WTC11 (cell line): ENCODE results near the gene ANKRD62. TPM values are rescaled to one million over a fixed set of nuclear protein-coding genes. Genes with fewer than 3 reads are reported as not detected.

Experiments
- ATAC-seq: fragments of 200-7000 bp; cut with Tn5 transposase; 2 replicates; pipeline ENCODE4 v1.10.0; 2021; ENCODE audit warnings: mild to moderate bottlenecking, moderate library complexity
- CTCF ChIA-PET: fragments of 300-600 bp; sonication (Branson Sonifier 250); formaldehyde crosslinking; loops from one replicate; lab custom pipeline; 2021; ENCODE audit warnings: antibody characterized with exemption; lab: Charles Lee
- POLR2A ChIA-PET: fragments of 350-600 bp; sonication (Branson Sonifier 250); formaldehyde crosslinking; loops from one replicate; lab custom pipeline; 2021; ENCODE audit warnings: antibody characterized with exemption; lab: Charles Lee
- DNase-seq: peaks from one replicate; pipeline ENCODE4 v3.0.0; 2021; ENCODE audit warnings: low spot score
- H3K27ac Mint-ChIP-seq: 2 replicates; pipeline ENCODE4 v1.8.0; 2021; ENCODE audit warnings: mixed read lengths
- H3K27me3 Mint-ChIP-seq: 2 replicates; pipeline ENCODE4 v1.8.0; 2021; ENCODE audit warnings: low read depth, mild to moderate bottlenecking, moderate library complexity, mixed read lengths
- H3K36me3 Mint-ChIP-seq: 2 replicates; pipeline ENCODE4 v1.8.0; 2021; ENCODE audit warnings: mixed read lengths
- H3K4me1 Mint-ChIP-seq: 2 replicates; pipeline ENCODE4 v1.8.0; 2022; ENCODE audit warnings: mixed read lengths
- H3K4me3 Mint-ChIP-seq: 2 replicates; pipeline ENCODE4 v1.8.0; 2021; ENCODE audit warnings: mild to moderate bottlenecking, moderate library complexity, mixed read lengths
- H3K9me3 Mint-ChIP-seq: 2 replicates; pipeline ENCODE4 v1.8.0; 2021; ENCODE audit warnings: mixed read lengths
- CREB1 ChIP-seq: sonication (generic); formaldehyde crosslinking; IDR thresholded peaks from 2 replicates; pipeline ENCODE4 v1.8.0; 2023; ENCODE audit warnings: mild to moderate bottlenecking, missing genetic modification reagents
- CREM ChIP-seq: sonication (generic); formaldehyde crosslinking; IDR thresholded peaks from 2 replicates; pipeline ENCODE4 v1.8.1; 2022; ENCODE audit warnings: mild to moderate bottlenecking, missing genetic modification reagents, moderate library complexity
- HMGA2 ChIP-seq: fragments of 250-450 bp; sonication (Bioruptor Pico); IDR thresholded peaks from 2 replicates; pipeline ENCODE4 v1.4.0; 2021; ENCODE audit warnings: mild to moderate bottlenecking, moderate library complexity
- KAT7 ChIP-seq: sonication (generic); formaldehyde crosslinking; IDR thresholded peaks from 2 replicates; pipeline ENCODE4 v1.8.1; 2023; ENCODE audit warnings: missing genetic modification reagents, mild to moderate bottlenecking, borderline replicate concordance
- MXD4 ChIP-seq: fragments of 250-450 bp; sonication (Bioruptor Pico); IDR thresholded peaks from 2 replicates; pipeline ENCODE4 v1.8.0; 2021; ENCODE audit warnings: mild to moderate bottlenecking, moderate library complexity, borderline replicate concordance
- NFATC4 ChIP-seq: fragments of 250-450 bp; sonication (Bioruptor Pico); IDR thresholded peaks from 2 replicates; pipeline ENCODE4 v1.9.0; 2021; ENCODE audit warnings: mild to moderate bottlenecking
- TEAD1 ChIP-seq: sonication (generic); formaldehyde crosslinking; IDR thresholded peaks from 2 replicates; pipeline ENCODE4 v1.8.0; 2022; ENCODE audit warnings: mild to moderate bottlenecking, missing genetic modification reagents
- ZNF219 ChIP-seq: sonication (generic); formaldehyde crosslinking; IDR thresholded peaks from 2 replicates; pipeline ENCODE4 v1.8.0; 2023; ENCODE audit warnings: missing genetic modification reagents, mild to moderate bottlenecking, borderline replicate concordance
- ZNF396 ChIP-seq: fragments of 250-450 bp; sonication (Bioruptor Pico); IDR thresholded peaks from 2 replicates; pipeline ENCODE4 v1.8.0; 2021; ENCODE audit warnings: mild to moderate bottlenecking, moderate library complexity, borderline replicate concordance
- ZNF416 ChIP-seq: fragments of 250-450 bp; sonication (Bioruptor Pico); IDR thresholded peaks from 2 replicates; pipeline ENCODE4 v1.9.0; 2021; ENCODE audit warnings: mild to moderate bottlenecking, inconsistent platforms
- total RNA-seq: library from RNA; stranded (reverse); gene quantifications from 3 replicates; pipeline ENCODE4 v1.2.3, GENCODE V29; 2021
- TF ChIP-seq, protein P1 (sequence below): sonication (generic); formaldehyde crosslinking; IDR thresholded peaks from 2 replicates; pipeline ENCODE4 v1.8.1; 2022; ENCODE audit warnings: mild to moderate bottlenecking, missing genetic modification reagents, moderate library complexity, borderline replicate concordance
- TF ChIP-seq, protein P2 (sequence below): fragments of 250-450 bp; sonication (Bioruptor Pico); IDR thresholded peaks from 2 replicates; pipeline ENCODE4 v1.9.0; 2021; ENCODE audit warnings: mild to moderate bottlenecking, borderline replicate concordance
- TF ChIP-seq, protein P3 (sequence below): fragments of 250-450 bp; sonication (Bioruptor Pico); IDR thresholded peaks from 2 replicates; pipeline ENCODE4 v1.9.0; 2021; ENCODE audit warnings: mild to moderate bottlenecking
- TF ChIP-seq, protein P4 (sequence below): sonication (generic); formaldehyde crosslinking; conservative IDR thresholded peaks from 2 replicates; pipeline ENCODE4 v1.8.1; 2022; ENCODE audit warnings: mild to moderate bottlenecking, missing genetic modification reagents
- TF ChIP-seq, protein P5 (sequence below): sonication (generic); formaldehyde crosslinking; IDR thresholded peaks from 2 replicates; pipeline ENCODE4 v1.8.1; 2023; ENCODE audit warnings: mild to moderate bottlenecking, missing genetic modification reagents, moderate library complexity
- TF ChIP-seq, protein P6 (sequence below): fragments of 250-450 bp; sonication (Bioruptor Pico); IDR thresholded peaks from 2 replicates; pipeline ENCODE4 v1.9.0; 2021; ENCODE audit warnings: mild to moderate bottlenecking
- TF ChIP-seq, protein P7 (sequence below): fragments of 250-450 bp; sonication (Bioruptor Pico); IDR thresholded peaks from 2 replicates; pipeline ENCODE4 v1.8.0; 2021; ENCODE audit warnings: mild to moderate bottlenecking

Gene ANKRD62
- total RNA-seq, 1 experiment from 2014 or later, result not detected

DNA sequence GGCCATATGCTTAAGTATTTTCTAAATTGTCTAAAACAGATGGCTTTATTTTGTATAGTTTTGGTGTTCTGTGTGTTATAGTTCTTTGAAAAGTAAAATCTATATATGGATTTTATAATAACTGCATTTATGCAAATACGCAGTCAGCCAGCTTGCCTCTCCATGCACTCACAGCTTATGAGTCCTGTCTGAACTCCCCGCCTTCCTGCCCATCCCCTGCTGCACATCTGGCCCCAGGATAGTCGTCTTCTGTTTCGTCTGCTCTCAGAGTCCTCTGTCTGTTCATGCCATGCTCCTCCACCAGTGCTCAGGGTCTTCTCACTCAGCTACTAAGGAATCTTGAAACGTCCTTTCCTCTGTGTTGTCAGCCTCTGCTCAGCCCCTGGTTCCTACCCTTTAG is 28.2 kb upstream of the ANKRD62 start:
- no peaks in the 10 kb centered on the region for H3K27me3 Mint-ChIP-seq
- ATAC-seq, result no peak
- CTCF ChIA-PET, result interaction anchor here (0.6 to 1.0 kb wide), 2 partner anchors 8 to 414 kb away, joined by 3 read pairs; no protein-coding TSS in a partner anchor
- no peaks in the 10 kb centered on the region for H3K4me1 Mint-ChIP-seq
- H3K27ac Mint-ChIP-seq, result no peak overlapping the region
- no peaks in the 10 kb centered on the region for H3K36me3 Mint-ChIP-seq
- no peaks in the 10 kb centered on the region for H3K9me3 Mint-ChIP-seq
- POLR2A ChIA-PET, result no interaction called here
- TF ChIP-seq, protein P1, sequence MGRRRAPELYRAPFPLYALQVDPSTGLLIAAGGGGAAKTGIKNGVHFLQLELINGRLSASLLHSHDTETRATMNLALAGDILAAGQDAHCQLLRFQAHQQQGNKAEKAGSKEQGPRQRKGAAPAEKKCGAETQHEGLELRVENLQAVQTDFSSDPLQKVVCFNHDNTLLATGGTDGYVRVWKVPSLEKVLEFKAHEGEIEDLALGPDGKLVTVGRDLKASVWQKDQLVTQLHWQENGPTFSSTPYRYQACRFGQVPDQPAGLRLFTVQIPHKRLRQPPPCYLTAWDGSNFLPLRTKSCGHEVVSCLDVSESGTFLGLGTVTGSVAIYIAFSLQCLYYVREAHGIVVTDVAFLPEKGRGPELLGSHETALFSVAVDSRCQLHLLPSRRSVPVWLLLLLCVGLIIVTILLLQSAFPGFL (CRISPR knock-in tag), result no peak
- TF ChIP-seq NFATC4 (CRISPR knock-in tag), result no peak
- TF ChIP-seq, protein P2, sequence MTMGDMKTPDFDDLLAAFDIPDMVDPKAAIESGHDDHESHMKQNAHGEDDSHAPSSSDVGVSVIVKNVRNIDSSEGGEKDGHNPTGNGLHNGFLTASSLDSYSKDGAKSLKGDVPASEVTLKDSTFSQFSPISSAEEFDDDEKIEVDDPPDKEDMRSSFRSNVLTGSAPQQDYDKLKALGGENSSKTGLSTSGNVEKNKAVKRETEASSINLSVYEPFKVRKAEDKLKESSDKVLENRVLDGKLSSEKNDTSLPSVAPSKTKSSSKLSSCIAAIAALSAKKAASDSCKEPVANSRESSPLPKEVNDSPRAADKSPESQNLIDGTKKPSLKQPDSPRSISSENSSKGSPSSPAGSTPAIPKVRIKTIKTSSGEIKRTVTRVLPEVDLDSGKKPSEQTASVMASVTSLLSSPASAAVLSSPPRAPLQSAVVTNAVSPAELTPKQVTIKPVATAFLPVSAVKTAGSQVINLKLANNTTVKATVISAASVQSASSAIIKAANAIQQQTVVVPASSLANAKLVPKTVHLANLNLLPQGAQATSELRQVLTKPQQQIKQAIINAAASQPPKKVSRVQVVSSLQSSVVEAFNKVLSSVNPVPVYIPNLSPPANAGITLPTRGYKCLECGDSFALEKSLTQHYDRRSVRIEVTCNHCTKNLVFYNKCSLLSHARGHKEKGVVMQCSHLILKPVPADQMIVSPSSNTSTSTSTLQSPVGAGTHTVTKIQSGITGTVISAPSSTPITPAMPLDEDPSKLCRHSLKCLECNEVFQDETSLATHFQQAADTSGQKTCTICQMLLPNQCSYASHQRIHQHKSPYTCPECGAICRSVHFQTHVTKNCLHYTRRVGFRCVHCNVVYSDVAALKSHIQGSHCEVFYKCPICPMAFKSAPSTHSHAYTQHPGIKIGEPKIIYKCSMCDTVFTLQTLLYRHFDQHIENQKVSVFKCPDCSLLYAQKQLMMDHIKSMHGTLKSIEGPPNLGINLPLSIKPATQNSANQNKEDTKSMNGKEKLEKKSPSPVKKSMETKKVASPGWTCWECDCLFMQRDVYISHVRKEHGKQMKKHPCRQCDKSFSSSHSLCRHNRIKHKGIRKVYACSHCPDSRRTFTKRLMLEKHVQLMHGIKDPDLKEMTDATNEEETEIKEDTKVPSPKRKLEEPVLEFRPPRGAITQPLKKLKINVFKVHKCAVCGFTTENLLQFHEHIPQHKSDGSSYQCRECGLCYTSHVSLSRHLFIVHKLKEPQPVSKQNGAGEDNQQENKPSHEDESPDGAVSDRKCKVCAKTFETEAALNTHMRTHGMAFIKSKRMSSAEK (CRISPR knock-in tag), result no peak
- no peak for TF ChIP-seq CREB1 (CRISPR knock-in tag)
- TF ChIP-seq, protein P3, sequence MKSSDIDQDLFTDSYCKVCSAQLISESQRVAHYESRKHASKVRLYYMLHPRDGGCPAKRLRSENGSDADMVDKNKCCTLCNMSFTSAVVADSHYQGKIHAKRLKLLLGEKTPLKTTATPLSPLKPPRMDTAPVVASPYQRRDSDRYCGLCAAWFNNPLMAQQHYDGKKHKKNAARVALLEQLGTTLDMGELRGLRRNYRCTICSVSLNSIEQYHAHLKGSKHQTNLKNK (CRISPR knock-in tag), result no peak
- no peak for TF ChIP-seq KAT7
- TF ChIP-seq, protein P4, sequence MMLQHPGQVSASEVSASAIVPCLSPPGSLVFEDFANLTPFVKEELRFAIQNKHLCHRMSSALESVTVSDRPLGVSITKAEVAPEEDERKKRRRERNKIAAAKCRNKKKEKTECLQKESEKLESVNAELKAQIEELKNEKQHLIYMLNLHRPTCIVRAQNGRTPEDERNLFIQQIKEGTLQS (CRISPR knock-in tag), result no peak
- TF ChIP-seq CREM (CRISPR knock-in tag), result no peak
- H3K4me3 Mint-ChIP-seq, result no peak overlapping the region
- DNase-seq, result no peak

DNA sequence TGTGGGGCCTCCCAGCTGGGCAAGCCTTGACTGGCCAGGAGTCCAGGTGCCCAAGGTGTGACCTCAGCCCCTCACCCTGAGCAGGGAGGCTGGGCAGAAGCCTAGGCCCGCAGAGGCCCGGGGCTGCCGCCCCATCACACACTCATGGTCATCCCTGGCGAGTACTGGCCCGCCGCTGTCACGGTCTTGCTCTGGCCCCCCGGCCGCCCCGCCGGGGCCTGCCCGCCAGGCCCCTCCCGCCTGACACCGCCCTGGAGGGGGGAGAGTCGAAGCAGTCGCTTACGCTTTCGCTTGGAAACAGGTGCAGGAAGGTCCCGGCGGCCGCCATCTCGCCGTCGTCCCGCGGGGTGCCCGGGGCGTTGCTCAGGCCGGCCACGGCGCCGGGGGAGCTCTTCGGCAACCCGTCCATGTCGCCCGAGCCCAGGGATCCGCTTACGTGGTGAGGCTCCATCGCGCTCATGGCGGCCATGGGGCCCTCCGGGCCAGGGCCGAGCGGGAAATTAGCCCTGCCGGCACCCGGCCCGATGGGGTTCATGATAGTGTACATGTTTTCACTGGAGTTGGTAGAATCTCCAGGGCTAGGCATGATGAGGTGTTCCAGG is 26.6 kb upstream of the ANKRD62 start:
- Mint-ChIP-seq H3K4me1 (no peaks in the 10 kb centered on the region), H3K4me3 (no peak overlapping the region), H3K27ac (no peak overlapping the region), H3K36me3 (no peaks in the 10 kb centered on the region), H3K27me3 (no peaks in the 10 kb centered on the region), H3K9me3 (no peaks in the 10 kb centered on the region)
- no peak for ATAC-seq
- no peak for DNase-seq
- CTCF ChIA-PET, result no interaction called here
- TF ChIP-seq, protein P5, sequence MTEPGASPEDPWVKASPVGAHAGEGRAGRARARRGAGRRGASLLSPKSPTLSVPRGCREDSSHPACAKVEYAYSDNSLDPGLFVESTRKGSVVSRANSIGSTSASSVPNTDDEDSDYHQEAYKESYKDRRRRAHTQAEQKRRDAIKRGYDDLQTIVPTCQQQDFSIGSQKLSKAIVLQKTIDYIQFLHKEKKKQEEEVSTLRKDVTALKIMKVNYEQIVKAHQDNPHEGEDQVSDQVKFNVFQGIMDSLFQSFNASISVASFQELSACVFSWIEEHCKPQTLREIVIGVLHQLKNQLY (CRISPR knock-in tag), result no peak
- TF ChIP-seq ZNF219 (CRISPR knock-in tag), result no peak
- no peak for TF ChIP-seq MXD4 (CRISPR knock-in tag)
- TF ChIP-seq, protein P6, sequence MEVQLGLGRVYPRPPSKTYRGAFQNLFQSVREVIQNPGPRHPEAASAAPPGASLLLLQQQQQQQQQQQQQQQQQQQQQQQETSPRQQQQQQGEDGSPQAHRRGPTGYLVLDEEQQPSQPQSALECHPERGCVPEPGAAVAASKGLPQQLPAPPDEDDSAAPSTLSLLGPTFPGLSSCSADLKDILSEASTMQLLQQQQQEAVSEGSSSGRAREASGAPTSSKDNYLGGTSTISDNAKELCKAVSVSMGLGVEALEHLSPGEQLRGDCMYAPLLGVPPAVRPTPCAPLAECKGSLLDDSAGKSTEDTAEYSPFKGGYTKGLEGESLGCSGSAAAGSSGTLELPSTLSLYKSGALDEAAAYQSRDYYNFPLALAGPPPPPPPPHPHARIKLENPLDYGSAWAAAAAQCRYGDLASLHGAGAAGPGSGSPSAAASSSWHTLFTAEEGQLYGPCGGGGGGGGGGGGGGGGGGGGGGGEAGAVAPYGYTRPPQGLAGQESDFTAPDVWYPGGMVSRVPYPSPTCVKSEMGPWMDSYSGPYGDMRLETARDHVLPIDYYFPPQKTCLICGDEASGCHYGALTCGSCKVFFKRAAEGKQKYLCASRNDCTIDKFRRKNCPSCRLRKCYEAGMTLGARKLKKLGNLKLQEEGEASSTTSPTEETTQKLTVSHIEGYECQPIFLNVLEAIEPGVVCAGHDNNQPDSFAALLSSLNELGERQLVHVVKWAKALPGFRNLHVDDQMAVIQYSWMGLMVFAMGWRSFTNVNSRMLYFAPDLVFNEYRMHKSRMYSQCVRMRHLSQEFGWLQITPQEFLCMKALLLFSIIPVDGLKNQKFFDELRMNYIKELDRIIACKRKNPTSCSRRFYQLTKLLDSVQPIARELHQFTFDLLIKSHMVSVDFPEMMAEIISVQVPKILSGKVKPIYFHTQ (CRISPR knock-in tag), result no peak
- no peak for TF ChIP-seq ZNF396 (CRISPR knock-in tag)
- TF ChIP-seq TEAD1 (CRISPR knock-in tag), result no peak
- TF ChIP-seq CREB1 (CRISPR knock-in tag), result no peak
- TF ChIP-seq, protein P7, sequence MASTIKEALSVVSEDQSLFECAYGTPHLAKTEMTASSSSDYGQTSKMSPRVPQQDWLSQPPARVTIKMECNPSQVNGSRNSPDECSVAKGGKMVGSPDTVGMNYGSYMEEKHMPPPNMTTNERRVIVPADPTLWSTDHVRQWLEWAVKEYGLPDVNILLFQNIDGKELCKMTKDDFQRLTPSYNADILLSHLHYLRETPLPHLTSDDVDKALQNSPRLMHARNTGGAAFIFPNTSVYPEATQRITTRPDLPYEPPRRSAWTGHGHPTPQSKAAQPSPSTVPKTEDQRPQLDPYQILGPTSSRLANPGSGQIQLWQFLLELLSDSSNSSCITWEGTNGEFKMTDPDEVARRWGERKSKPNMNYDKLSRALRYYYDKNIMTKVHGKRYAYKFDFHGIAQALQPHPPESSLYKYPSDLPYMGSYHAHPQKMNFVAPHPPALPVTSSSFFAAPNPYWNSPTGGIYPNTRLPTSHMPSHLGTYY (CRISPR knock-in tag), result no peak
- TF ChIP-seq HMGA2 (CRISPR knock-in tag), result no peak
- TF ChIP-seq, protein P2 (CRISPR knock-in tag), result no peak
- TF ChIP-seq ZNF416 (CRISPR knock-in tag), result no peak
- TF ChIP-seq, all 79 proteins: peak for 0
- POLR2A ChIA-PET, result no interaction called here
